ENCODE data around the gene LRRC75A. TPM values are rescaled to one million over a fixed set of nuclear protein-coding genes. Genes with fewer than 3 reads are reported as not detected.

Gene LRRC75A
- total and polyA plus RNA-seq, 2 donors (not counting 3 experiments of a cell fraction or from before 2014, with no cell fraction given) = 3.7 to 6.1 TPM

GRCh38 chr17:16496820-16497489 is 5.0 kb upstream of the LRRC75A start:
- H3K9ac ChIP-seq (replicated peaks; ENCODE audit: extremely low read depth, insufficient read depth, low read length) = no peak overlapping the region
- CTCF ChIA-PET = interaction anchor here (1.0 to 3.1 kb wide), 6 partner anchors 13 to 133 kb away, joined by 3 to 15 read pairs (median 6); no protein-coding TSS in a partner anchor
- FAIRE-seq = no peak

More at GRCh38 chr17:16496820-16497489, 5.0 kb upstream of the LRRC75A start:
- Histone ChIP-seq H3K4me1 (ENCODE audit: control insufficient read depth, extremely low read depth, insufficient read depth, low read length) (no peaks in the 10 kb centered on the region), H3K36me3 (ENCODE audit: control insufficient read depth in 2 of 2, extremely low read depth in 1 of 2, insufficient read depth in 2 of 2, low read length in 2 of 2) (no peaks in the 10 kb centered on the region), H3K4me2 (ENCODE audit: insufficient read depth, low read length) (no peak overlapping the region), H3K79me2 (ENCODE audit: control insufficient read depth, insufficient read depth, low read length) (no peaks in the 10 kb centered on the region), H3K9me3 (replicated peaks; ENCODE audit: control insufficient read depth, insufficient read depth, low read length) (no peaks in the 10 kb centered on the region), H3K9me1 (replicated peaks; ENCODE audit: control insufficient read depth, extremely low read depth, insufficient read depth, low read length) (no peaks in the 10 kb centered on the region), H2AFZ (ENCODE audit: low read depth, low read length) (no peak overlapping the region), H4K20me1 (replicated peaks; ENCODE audit: control insufficient read depth, extremely low read depth, insufficient read depth, low read length) (no peaks in the 10 kb centered on the region), H3K4me3 (replicated peaks in 1 of 3; ENCODE audit: insufficient read depth in 1 of 3, low read depth in 1 of 3, low read length in 3 of 3) (no peak overlapping the region), H3K27ac (ENCODE audit: insufficient read depth, low read depth, low read length) (no peak overlapping the region), H3K27me3 (ENCODE audit: control insufficient read depth in 2 of 2, insufficient read depth in 2 of 2, low read length in 2 of 2) (peaks cover 27 to 31% of the 10 kb centered on the region in 2 experiments)
- intact Hi-C loops (cut with micrococcal nuclease) (no loop called here), dilution Hi-C loops (cut with MboI; ENCODE audit: extremely low pct_ligation_motif_present, low sequenced_read_pairs) (no loop called here)
- no TSS peak for BruUV-seq (replicated peaks)
- DNase-seq (ENCODE audit: low read depth, low spot score) = no peak
- POLR2A ChIA-PET = interaction anchor here (0.6 kb wide), 1 partner anchor 116 kb away, joined by 3 read pairs; the partner anchor contains the start of gene UBB
- TF ChIP-seq MYC (IDR thresholded peaks at IDR 0.05; ENCODE audit: low read depth, low read length) (no peak), EZH2 (IDR thresholded peaks at IDR 0.05; ENCODE audit: borderline replicate concordance, low read depth, low read length, severe bottlenecking) (no peak), GATA2 (IDR thresholded peaks at IDR 0.05; ENCODE audit: insufficient read depth, insufficient read length, low read depth, low read length) (no peak), CTCF (IDR thresholded peaks at IDR 0.05; ENCODE audit: extremely low read depth in 1 of 2, insufficient read depth in 1 of 2, low read depth in 1 of 2, low read length in 2 of 2) (no peak), POLR2AphosphoS5 (IDR thresholded peaks at IDR 0.05; ENCODE audit: insufficient read depth, low read depth, low read length) (no peak), FOS (IDR thresholded peaks at IDR 0.05; ENCODE audit: borderline replicate concordance, insufficient read depth, low read length) (no peak), POLR2A (IDR thresholded peaks at IDR 0.05; ENCODE audit: low read depth, low read length) (no peak), MAX (IDR thresholded peaks at IDR 0.05; ENCODE audit: insufficient read depth, insufficient read length) (no peak), JUN (IDR thresholded peaks at IDR 0.05; ENCODE audit: borderline replicate concordance, insufficient read depth, insufficient read length, low read depth) (no peak)

Data from endothelial cell of umbilical vein (primary cell).